Measurements from ENCODE around the gene PTPRE. TPM values are rescaled to one million over a fixed set of nuclear protein-coding genes. Genes with fewer than 3 reads are reported as not detected.

The PTPRE gene
- total RNA-seq, 1 experiment from 2014 or later: 0.70 TPM

GRCh38 chr10:128022261-128023196 is 115.6 kb downstream of the PTPRE start:
- Mint-ChIP-seq H3K36me3 (ENCODE audit: insufficient read depth in 1 of 3, low read depth in 3 of 3) (no peaks in the 10 kb centered on the region), H3K4me1 (0 out of 4 replicates have a peak, but pooled peaks cover 0 to 2% of the 10 kb centered on the region in 2 experiments), H3K9me3 (no peaks in the 10 kb centered on the region), H3K27ac (no peak overlapping the region), H3K27me3 (ENCODE audit: low read depth) (no peaks in the 10 kb centered on the region; the same call in 1 of the 2 replicates), H3K4me3 (no peak overlapping the region)
- H3K9me3 ChIP-seq (ENCODE audit: control insufficient read depth, low read depth, low read length): no peaks in the 10 kb centered on the region
- H2BK12ac ChIP-seq (ENCODE audit: insufficient read length, low read depth, low read length): no peak overlapping the region
- no peak overlapping the region for H4K8ac ChIP-seq (replicated peaks; ENCODE audit: insufficient read length, low read depth, low read length)
- no peak overlapping the region for H2BK15ac ChIP-seq (ENCODE audit: low read depth, low read length)
- H2AK5ac ChIP-seq (ENCODE audit: insufficient read length, low read length): no peak overlapping the region
- no peaks in the 10 kb centered on the region for H3K79me2 ChIP-seq (ENCODE audit: insufficient read depth, low read length)
- H4K91ac ChIP-seq (ENCODE audit: insufficient read length, low read depth, low read length): no peak overlapping the region
- no peak overlapping the region for H3K18ac ChIP-seq (ENCODE audit: insufficient read length, low read depth, low read length)
- H4K20me1 ChIP-seq (ENCODE audit: control insufficient read depth, insufficient read depth, insufficient read length): no peaks in the 10 kb centered on the region
- no peak for DNase-seq
- no peaks in the 10 kb centered on the region for H3K79me1 ChIP-seq (ENCODE audit: insufficient read depth, low read depth, low read length, poor library complexity, severe bottlenecking)
- H3T11ph ChIP-seq (ENCODE audit: low read length): no peak overlapping the region
- H2AFZ ChIP-seq (ENCODE audit: low read length): no peak overlapping the region
- no peak overlapping the region for H3K4ac ChIP-seq (ENCODE audit: low read depth, low read length)
- H2BK120ac ChIP-seq (ENCODE audit: low read depth, low read length, poor library complexity, severe bottlenecking): no peak overlapping the region
- H4K5ac ChIP-seq (ENCODE audit: insufficient read length, low read depth, low read length): no peak overlapping the region
- no peaks in the 10 kb centered on the region for H3K4me1 ChIP-seq (ENCODE audit: insufficient read depth, low read length)
- H3K23ac ChIP-seq (ENCODE audit: insufficient read length, low read depth, low read length): no peak overlapping the region
- H2BK5ac ChIP-seq (ENCODE audit: insufficient read length, low read length): no peak overlapping the region
- no CpG with 5 or more reads among the region's 19 CpGs for WGBS (ENCODE audit: extremely low coverage, insufficient read length, low lambda C conversion rate)
- H3K23me2 ChIP-seq (ENCODE audit: insufficient read length, low read depth, low read length, poor library complexity, severe bottlenecking): no peaks in the 10 kb centered on the region
- no peak overlapping the region for H3K56ac ChIP-seq (ENCODE audit: insufficient read length, low read depth, low read length)
- no peak overlapping the region for H3K4me2 ChIP-seq (ENCODE audit: insufficient read depth, insufficient read length, low read length)
- TF ChIP-seq CTCF (conservative IDR thresholded peaks at IDR 0.05): no peak
- no peak overlapping the region for H2BK20ac ChIP-seq (ENCODE audit: low read depth, low read length, poor library complexity, severe bottlenecking)
- H3K27ac ChIP-seq (ENCODE audit: insufficient read length, low read depth, low read length): no peak overlapping the region
- H3K9ac ChIP-seq (ENCODE audit: extremely low read depth, insufficient read length, low read length): no peak overlapping the region
- H3K14ac ChIP-seq (ENCODE audit: insufficient read depth, low read length): no peak overlapping the region
- H3K27me3 ChIP-seq (ENCODE audit: insufficient read depth, low read length): no peaks in the 10 kb centered on the region

Measured in H9 (cell line).